BE2C (cell line): ENCODE results near the gene KCNMB1.

Experiments used
- DNase-seq: peaks from one replicate; pipeline ENCODE4 v3.0.0-alpha.2; 2020
- H3K27me3 ChIP-seq: fragments of 250-450 bp; sonication (Bioruptor Pico); 2 replicates; pipeline ENCODE4 v1.5.1; 2020; ENCODE audit warnings: mild to moderate bottlenecking
- H3K36me3 ChIP-seq: fragments of 250-450 bp; sonication (Bioruptor Pico); 2 replicates; pipeline ENCODE4 v1.5.1; 2020; ENCODE audit warnings: mild to moderate bottlenecking
- H3K4me1 ChIP-seq: fragments of 250-450 bp; sonication (Bioruptor Pico); 2 replicates; pipeline ENCODE4 v1.5.1; 2020
- H3K4me3 ChIP-seq: 2 replicates; pipeline ENCODE4 v1.5.1; 2011; ENCODE audit warnings: low read depth, low read length
- H3K9me3 ChIP-seq: fragments of 250-450 bp; sonication (Bioruptor Pico); 2 replicates; pipeline ENCODE4 v1.5.1; 2020
- CTCF ChIP-seq: IDR thresholded peaks from 2 replicates; pipeline ENCODE4 v1.5.1; 2012; ENCODE audit warnings: mild to moderate bottlenecking, low read depth, low read length

Gene KCNMB1

GRCh38 chr5:170362102-170362501 is 27.1 kb downstream of the KCNMB1 start:
- TF ChIP-seq CTCF, result no peak
- Histone ChIP-seq H3K4me1 (no peaks in the 10 kb centered on the region), H3K27me3 (no peaks in the 10 kb centered on the region), H3K4me3 (no peak overlapping the region), H3K36me3 (no peaks in the 10 kb centered on the region), H3K9me3 (no peaks in the 10 kb centered on the region)
- no peak for DNase-seq

GRCh38 chr5:170361616-170362015 is 27.6 kb downstream of the KCNMB1 start:
- H3K4me1 ChIP-seq, result no peaks in the 10 kb centered on the region
- no peak for DNase-seq

DNA sequence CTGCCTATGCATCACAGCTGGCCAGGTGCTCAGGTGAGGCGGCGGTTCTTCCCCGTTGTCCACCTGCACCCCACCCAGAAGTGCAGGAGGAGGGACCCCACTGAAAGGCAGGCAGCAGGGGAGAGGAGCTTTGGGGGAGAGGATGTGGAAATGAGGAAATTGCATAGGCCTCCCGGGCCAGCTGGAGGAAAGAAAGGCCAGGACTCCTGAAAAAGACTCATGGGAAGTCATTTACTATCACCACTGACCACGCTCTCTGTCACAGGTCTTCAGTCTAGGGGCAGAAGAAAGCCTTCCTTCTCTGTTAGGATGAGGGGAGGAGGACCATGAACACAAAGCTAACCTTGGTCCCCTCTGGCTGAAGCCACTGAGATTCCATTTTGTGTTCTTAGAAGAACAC is 28.1 kb downstream of the KCNMB1 start:
- Histone ChIP-seq H3K36me3 (no peaks in the 10 kb centered on the region), H3K4me3 (no peak overlapping the region), H3K27me3 (no peaks in the 10 kb centered on the region), H3K9me3 (no peaks in the 10 kb centered on the region), H3K4me1 (no peaks in the 10 kb centered on the region)
- DNase-seq, result no peak
- no peak for TF ChIP-seq CTCF

More at GRCh38 chr5:170361616-170362015, 27.6 kb downstream of the KCNMB1 start:
- H3K27me3 ChIP-seq, result no peaks in the 10 kb centered on the region
- TF ChIP-seq CTCF, result no peak
- H3K4me3 ChIP-seq, result no peak overlapping the region
- H3K9me3 ChIP-seq, result no peaks in the 10 kb centered on the region
- no peaks in the 10 kb centered on the region for H3K36me3 ChIP-seq

DNA sequence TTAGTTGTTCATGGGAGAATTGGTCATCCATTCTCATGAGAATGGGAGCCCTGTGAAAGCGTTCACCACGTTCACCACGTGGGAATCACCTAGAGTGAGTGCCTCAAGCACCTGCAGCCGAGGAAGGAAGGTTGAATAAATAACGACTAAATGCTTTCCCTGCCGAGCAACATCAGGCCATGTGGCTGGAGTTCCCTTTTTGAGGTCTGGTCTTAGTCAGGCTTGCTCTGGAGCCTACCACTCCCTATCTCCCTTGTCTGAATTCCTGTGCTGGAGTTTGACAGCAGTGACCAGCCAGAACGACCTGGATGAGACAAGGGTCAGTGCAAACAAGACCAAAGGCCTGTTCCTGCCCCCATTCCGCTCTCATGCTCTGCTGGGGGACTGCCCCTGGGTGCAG is 28.5 kb downstream of the KCNMB1 start:
- no peaks in the 10 kb centered on the region for H3K9me3 ChIP-seq
- no peak overlapping the region for H3K4me3 ChIP-seq
- H3K4me1 ChIP-seq, result no peaks in the 10 kb centered on the region
- no peaks in the 10 kb centered on the region for H3K36me3 ChIP-seq
- no peak for DNase-seq
- H3K27me3 ChIP-seq, result no peaks in the 10 kb centered on the region
- TF ChIP-seq CTCF, result no peak

DNA sequence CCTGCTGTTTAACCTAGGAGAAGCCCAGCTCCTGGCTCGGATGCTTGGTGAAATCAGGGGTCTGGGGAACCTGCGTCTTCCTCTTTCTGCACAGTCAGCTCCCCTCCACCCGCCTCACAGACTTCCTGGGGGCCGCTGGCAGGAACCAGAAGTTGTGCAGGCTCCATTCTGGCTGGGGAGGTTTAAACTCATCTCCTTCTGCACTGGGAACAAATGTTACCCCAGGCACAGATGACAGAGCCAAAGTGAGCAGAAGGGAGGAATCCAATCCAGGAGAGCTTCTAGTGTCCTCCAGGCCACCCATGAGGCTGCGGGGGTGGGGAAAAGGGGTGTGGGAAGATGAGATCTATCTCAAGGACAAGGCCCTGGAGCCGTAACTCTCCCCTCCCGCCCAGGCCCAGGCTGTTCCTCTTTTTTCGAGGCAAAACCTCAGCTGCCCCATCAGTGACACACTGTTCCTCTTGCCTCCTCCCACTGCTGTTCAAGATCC is 31.2 kb downstream of the KCNMB1 start:
- no peak for TF ChIP-seq CTCF
- no peaks in the 10 kb centered on the region for H3K4me1 ChIP-seq
- no peaks in the 10 kb centered on the region for H3K36me3 ChIP-seq
- no peaks in the 10 kb centered on the region for H3K9me3 ChIP-seq
- no peak for DNase-seq
- no peak overlapping the region for H3K4me3 ChIP-seq
- H3K27me3 ChIP-seq, result peaks cover 4% of the 10 kb centered on the region

DNA sequence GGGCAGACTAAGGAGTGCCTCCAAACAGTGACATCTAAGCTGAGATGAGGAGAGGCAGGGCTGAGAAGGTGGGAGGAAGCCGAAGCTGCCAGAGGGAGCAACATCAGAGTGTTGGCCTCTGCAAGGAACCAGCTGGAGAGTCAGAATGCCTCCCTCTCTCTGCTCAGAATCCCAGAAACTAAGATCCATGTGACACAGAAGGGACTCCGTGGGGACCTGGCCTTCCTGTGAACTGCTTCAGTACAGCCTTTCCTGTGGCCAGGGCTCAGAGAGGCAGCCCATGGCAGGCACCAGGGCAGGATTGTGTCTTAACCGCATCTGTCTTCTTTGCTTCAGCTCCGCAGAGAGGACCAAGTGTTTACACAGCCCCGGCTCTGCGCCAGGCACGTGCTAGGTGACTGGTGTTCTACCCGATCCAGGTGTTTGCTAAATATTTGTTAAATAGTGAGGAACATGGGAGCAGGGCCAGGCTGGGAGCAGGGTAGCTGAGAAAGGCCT is 33.5 kb downstream of the KCNMB1 start:
- H3K36me3 ChIP-seq, result no peaks in the 10 kb centered on the region
- H3K9me3 ChIP-seq, result no peaks in the 10 kb centered on the region
- no peak for DNase-seq
- TF ChIP-seq CTCF, result no peak
- H3K27me3 ChIP-seq, result peaks cover 11% of the 10 kb centered on the region
- no peaks in the 10 kb centered on the region for H3K4me1 ChIP-seq
- no peak overlapping the region for H3K4me3 ChIP-seq
